Activated T-cell treated with anti-CD3 and anti-CD28 coated beads for 1 hour (primary cell): ENCODE results near the gene ZMAT5.
A peak's percentile ranks its signal among the peaks of the same experiment; 100 is the strongest.

Experiments
- DNase-seq: peaks from one replicate; pipeline ENCODE4 v3.0.0-alpha.2; 2020; ENCODE audit warnings: low read depth

Gene ZMAT5

GRCh38 chr22:29766632-29767170 is at the start of gene ZMAT5:
Gene ZMAT5, minus strand, starts transcription at chr22:29767007. Its CDS starts 18,463 bp downstream, at chr22:29748544.
- DNase-seq, result peak; percentile 84

- no peak for DNase-seq
Observed at GRCh38 chr22:29816539-29816938, 49.7 kb upstream of the ZMAT5 start.

- DNase-seq, result no peak
Observed at GRCh38 chr22:29816128-29816527, 49.3 kb upstream of the ZMAT5 start.

- no peak for DNase-seq
Observed at GRCh38 chr22:29815580-29815979, 48.8 kb upstream of the ZMAT5 start.

- no peak for DNase-seq
Observed at GRCh38 chr22:29814003-29814402, 47.2 kb upstream of the ZMAT5 start.

- no peak for DNase-seq
Observed at GRCh38 chr22:29813563-29813962, 46.8 kb upstream of the ZMAT5 start.

- DNase-seq, result no peak
Observed at GRCh38 chr22:29813126-29813525, 46.3 kb upstream of the ZMAT5 start.

- no peak for DNase-seq
Observed at GRCh38 chr22:29811377-29811776, 44.6 kb upstream of the ZMAT5 start.

- DNase-seq, result no peak
Observed at GRCh38 chr22:29810216-29810615, 43.4 kb upstream of the ZMAT5 start.

- no peak for DNase-seq
Observed at GRCh38 chr22:29806196-29806595, 39.4 kb upstream of the ZMAT5 start.

GRCh38 chr22:29804985-29805384 is 38.2 kb upstream of the ZMAT5 start:
- DNase-seq, result no peak

- DNase-seq, result no peak
Observed at GRCh38 chr22:29803190-29803589, 36.4 kb upstream of the ZMAT5 start.

- no peak for DNase-seq
Observed at GRCh38 chr22:29801796-29802195, 35.0 kb upstream of the ZMAT5 start.

GRCh38 chr22:29801153-29801552 is 34.3 kb upstream of the ZMAT5 start:
- DNase-seq, result no peak

GRCh38 chr22:29799217-29799680 is 32.4 kb upstream of the ZMAT5 start:
- no peak for DNase-seq

GRCh38 chr22:29798801-29799200 is 32.0 kb upstream of the ZMAT5 start:
- DNase-seq, result no peak

- no peak for DNase-seq
Observed at GRCh38 chr22:29798318-29798717, 31.5 kb upstream of the ZMAT5 start.

- DNase-seq, result no peak
Observed at GRCh38 chr22:29797351-29797750, 30.5 kb upstream of the ZMAT5 start.

GRCh38 chr22:29795663-29796062 is 28.9 kb upstream of the ZMAT5 start:
- DNase-seq, result no peak

GRCh38 chr22:29793396-29793795 is 26.6 kb upstream of the ZMAT5 start:
- no peak for DNase-seq

- DNase-seq, result no peak
Observed at GRCh38 chr22:29790061-29790460, 23.3 kb upstream of the ZMAT5 start.

- no peak for DNase-seq
Observed at GRCh38 chr22:29788339-29789279, 21.8 kb upstream of the ZMAT5 start.

- no peak for DNase-seq
Observed at GRCh38 chr22:29787371-29787980, 20.7 kb upstream of the ZMAT5 start.
